Left ventricle myocardium superior (tissue), 1 donor: Measurements from ENCODE around the gene CDK7. TPM values are rescaled to one million over a fixed set of nuclear protein-coding genes. Genes with fewer than 3 reads are reported as not detected.
"Not testable (repeated sequence)": the region's sequence is repeated elsewhere in the genome, so short reads cannot be mapped to it uniquely, and the experiment has no call there.

Experiments
- ATAC-seq: fragments of 200-7000 bp; cut with Tn5 transposase; one replicate; pipeline ENCODE4 v1.9.1; 2020; ENCODE audit warnings: mild to moderate bottlenecking, moderate library complexity
- DNase-seq: peaks from one replicate; pipeline ENCODE4 v3.0.0-alpha.2; 2020
- intact Hi-C: fragments of 100-400 bp; cut with micrococcal nuclease; formaldehyde crosslinking; loops from one replicate; pipeline ENCODE4 v1.11.0; 2022
- long read RNA-seq: library from polyadenylated mRNA; unstranded; transcript quantifications from one replicate; pipeline ENCODE4 v2.0.0, GENCODE V29; 2021
- total RNA-seq: library from RNA; stranded (reverse); fragmentation: NEBNext Ultra II Directional; extraction: Animal tissue kit (Norgen Biotek cat#: 25700); gene quantifications from one replicate; pipeline ENCODE4 v1.2.1, GENCODE V29; 2021
- donor health status: DM: no; HTN: yes; CAD: no; lungs with severe emphysema.

The CDK7 gene
- 12.9 TPM for total RNA-seq
- long read RNA-seq, transcript CDK7-201 (12 exons, 1,439 nt): major isoform, 9 of 10 reads
- long read RNA-seq, partial matches to known transcripts: 0 of 10 reads
- long read RNA-seq, other reads (novel, unspliced or antisense): 1 of 10 reads

- intact Hi-C loops: no loop called here
- ATAC-seq: peak; percentile 99
- DNase-seq: peak; percentile 96
Measured at GRCh38 chr5:69234457-69235268, at the start of gene CDK7. Gene CDK7, plus strand, starts transcription at chr5:69234886. Its CDS starts 90 bp downstream, at chr5:69234976.

GRCh38 chr5:69187342-69187741 is 47.3 kb upstream of the CDK7 start:
- DNase-seq (no peak), ATAC-seq (no peak)
- intact Hi-C loops: no loop called here

GRCh38 chr5:69188811-69189161 is 45.9 kb upstream of the CDK7 start:
- ATAC-seq (no peak), DNase-seq (no peak)
- intact Hi-C loops: no loop called here

GRCh38 chr5:69189162-69190086 is 45.3 kb upstream of the CDK7 start, which contains the start of gene CENPH:
Gene CENPH, plus strand, starts transcription at chr5:69189583. Its CDS starts 52 bp downstream, at chr5:69189635.
- DNase-seq (peak; percentile 88), ATAC-seq (peak; percentile 100)
- intact Hi-C loops: no loop called here

GRCh38 chr5:69202497-69202896 is 32.2 kb upstream of the CDK7 start:
- DNase-seq (no peak), ATAC-seq (no peak)
- intact Hi-C loops: no loop called here

- intact Hi-C loops: no loop called here
- no peak for DNase-seq
- no peak for ATAC-seq
Measured at GRCh38 chr5:69206528-69207190, 28.0 kb upstream of the CDK7 start.

- intact Hi-C loops: no loop called here
- DNase-seq (no peak), ATAC-seq (no peak)
Measured at GRCh38 chr5:69209602-69210001, 25.1 kb upstream of the CDK7 start.

- intact Hi-C loops: no loop called here
- no peak for DNase-seq
- ATAC-seq: peak; percentile 52
Measured at GRCh38 chr5:69211200-69211599, 23.5 kb upstream of the CDK7 start.

GRCh38 chr5:69212022-69212421 is 22.7 kb upstream of the CDK7 start:
- no peak for DNase-seq
- intact Hi-C loops: no loop called here
- ATAC-seq: no peak

GRCh38 chr5:69213513-69214215 is 21.0 kb upstream of the CDK7 start:
- DNase-seq (no peak), ATAC-seq (no peak)
- intact Hi-C loops: no loop called here

- DNase-seq (no peak), ATAC-seq (no peak)
- intact Hi-C loops: no loop called here
Measured at GRCh38 chr5:69217151-69217511, 17.6 kb upstream of the CDK7 start.

GRCh38 chr5:69217548-69218526 is 16.8 kb upstream of the CDK7 start:
- DNase-seq (peak; percentile 99), ATAC-seq (peak; percentile 98)
- intact Hi-C loops: no loop called here

GRCh38 chr5:69219939-69220338 is 14.7 kb upstream of the CDK7 start:
- no peak for DNase-seq
- intact Hi-C loops: no loop called here
- no peak for ATAC-seq

GRCh38 chr5:69220371-69220770 is 14.3 kb upstream of the CDK7 start:
- ATAC-seq, intact Hi-C loops, DNase-seq: not testable (repeated sequence)

GRCh38 chr5:69220833-69221232 is 13.9 kb upstream of the CDK7 start:
- DNase-seq, ATAC-seq, intact Hi-C loops: not testable (repeated sequence)

- ATAC-seq: no peak
- intact Hi-C loops: no loop called here
- no peak for DNase-seq
Measured at GRCh38 chr5:69224520-69224919, 10.2 kb upstream of the CDK7 start.

- intact Hi-C loops: no loop called here
Measured at GRCh38 chr5:69225860-69226259, 8.8 kb upstream of the CDK7 start.

GRCh38 chr5:69230181-69230580 is 4.5 kb upstream of the CDK7 start:
- intact Hi-C loops: no loop called here

More at GRCh38 chr5:69225860-69226259, 8.8 kb upstream of the CDK7 start:
- ATAC-seq (no peak), DNase-seq (no peak)

More at GRCh38 chr5:69230181-69230580, 4.5 kb upstream of the CDK7 start:
- no peak for ATAC-seq
- no peak for DNase-seq
